Measurements from ENCODE around the gene SLC22A6.

SLC22A6 gene

DNA sequence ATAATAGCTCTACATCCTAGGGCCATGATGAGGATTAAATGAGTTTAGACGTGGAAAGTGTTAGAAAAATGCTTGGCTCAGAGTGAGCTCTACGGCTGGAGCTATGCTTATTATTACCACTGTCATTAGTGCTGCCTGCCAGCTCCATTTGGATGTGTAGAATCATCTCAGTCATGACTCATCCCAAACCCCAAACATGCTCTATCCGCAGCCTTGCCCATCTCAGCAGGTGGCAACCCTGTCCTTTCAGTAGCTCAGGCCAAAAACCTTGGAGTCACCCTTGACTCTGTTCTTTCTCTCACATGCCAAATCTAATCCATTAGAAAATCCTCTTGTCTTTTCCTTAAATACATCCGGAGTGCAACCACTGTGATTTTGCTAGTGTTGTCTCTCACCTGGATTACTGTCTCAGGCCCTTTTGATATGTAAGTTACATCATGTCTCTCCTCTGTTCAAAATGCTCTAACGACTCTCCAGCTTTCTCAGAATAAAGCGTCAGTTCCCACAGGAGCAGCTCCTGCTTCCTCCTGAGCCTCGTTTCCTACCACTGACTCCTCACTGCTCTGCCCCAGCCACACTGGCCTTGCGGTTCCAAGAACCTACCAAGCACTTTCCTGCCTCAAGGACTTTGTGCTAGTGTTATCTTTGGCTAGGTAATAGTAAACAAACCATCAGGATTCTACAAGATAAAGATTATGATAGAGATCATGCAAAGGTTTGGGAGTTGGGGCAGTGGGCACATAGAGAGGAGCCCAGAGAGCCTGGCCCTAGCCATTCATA, 53.1 kb downstream of the SLC22A6 start:
- no peak for DNase-seq (ENCODE audit: low read depth)

DNA sequence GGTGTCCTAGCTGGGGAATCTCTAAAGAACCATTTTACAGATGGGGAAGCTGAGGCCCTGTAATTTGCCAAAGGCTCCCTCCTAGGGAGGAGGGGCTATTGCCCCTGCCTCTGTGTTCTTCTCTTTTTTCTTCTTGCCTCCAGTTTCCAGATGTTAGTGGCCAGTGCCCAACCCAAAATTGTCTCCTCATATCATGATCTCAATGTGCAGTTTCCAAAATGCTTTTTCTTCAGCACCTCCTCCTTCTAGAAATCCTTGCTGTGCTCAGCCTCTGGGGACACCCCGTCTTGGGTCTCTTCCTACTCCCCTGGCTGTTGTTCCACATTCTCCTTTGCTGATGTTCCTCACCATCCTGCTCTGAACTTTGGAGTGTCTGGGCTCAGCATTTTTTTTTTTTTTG, 54.1 kb downstream of the SLC22A6 start:
- no peak for DNase-seq (ENCODE audit: low read depth)

DNA sequence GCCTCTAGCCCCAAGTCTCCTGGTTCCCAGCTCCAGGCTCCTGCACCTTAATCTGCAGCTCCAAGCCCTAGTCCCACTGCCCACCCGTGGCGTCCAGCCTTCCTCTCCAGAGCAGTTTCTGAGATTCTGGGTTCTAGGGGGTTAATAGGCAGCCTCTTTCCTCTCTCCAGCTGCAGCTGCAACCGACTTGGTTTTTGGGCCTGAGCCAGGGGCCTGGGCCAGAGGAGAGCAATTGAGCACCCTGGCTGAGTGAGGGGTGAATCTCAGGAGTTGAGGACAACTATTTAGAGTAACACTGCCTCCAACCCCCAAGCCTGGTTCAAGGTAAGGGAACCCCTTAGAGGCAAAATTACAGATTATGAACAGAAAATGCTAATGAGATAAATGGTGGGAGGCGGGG, 54.6 kb downstream of the SLC22A6 start:
- DNase-seq (ENCODE audit: low read depth): no peak

DNA sequence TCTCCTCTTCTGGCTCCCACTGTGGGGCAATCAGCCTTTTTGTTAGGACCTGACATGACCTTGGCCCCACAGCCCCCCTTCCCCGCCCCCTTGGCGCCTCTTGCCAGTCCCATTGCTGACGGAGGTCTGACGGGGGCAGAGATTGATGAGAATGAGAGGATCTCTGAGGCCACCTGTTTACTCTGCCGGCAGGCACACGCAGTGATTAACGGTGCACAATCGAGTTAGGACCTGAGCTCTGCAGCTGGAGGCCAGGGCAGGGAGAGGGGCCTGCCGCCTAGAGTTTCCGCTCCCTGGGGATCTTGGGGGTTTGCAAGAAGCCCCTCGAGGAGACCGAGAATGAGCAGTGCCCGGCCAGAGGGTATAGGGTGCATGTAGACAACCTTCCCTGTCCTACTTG, 56.8 kb downstream of the SLC22A6 start:
- DNase-seq (ENCODE audit: low read depth): no peak

DNA sequence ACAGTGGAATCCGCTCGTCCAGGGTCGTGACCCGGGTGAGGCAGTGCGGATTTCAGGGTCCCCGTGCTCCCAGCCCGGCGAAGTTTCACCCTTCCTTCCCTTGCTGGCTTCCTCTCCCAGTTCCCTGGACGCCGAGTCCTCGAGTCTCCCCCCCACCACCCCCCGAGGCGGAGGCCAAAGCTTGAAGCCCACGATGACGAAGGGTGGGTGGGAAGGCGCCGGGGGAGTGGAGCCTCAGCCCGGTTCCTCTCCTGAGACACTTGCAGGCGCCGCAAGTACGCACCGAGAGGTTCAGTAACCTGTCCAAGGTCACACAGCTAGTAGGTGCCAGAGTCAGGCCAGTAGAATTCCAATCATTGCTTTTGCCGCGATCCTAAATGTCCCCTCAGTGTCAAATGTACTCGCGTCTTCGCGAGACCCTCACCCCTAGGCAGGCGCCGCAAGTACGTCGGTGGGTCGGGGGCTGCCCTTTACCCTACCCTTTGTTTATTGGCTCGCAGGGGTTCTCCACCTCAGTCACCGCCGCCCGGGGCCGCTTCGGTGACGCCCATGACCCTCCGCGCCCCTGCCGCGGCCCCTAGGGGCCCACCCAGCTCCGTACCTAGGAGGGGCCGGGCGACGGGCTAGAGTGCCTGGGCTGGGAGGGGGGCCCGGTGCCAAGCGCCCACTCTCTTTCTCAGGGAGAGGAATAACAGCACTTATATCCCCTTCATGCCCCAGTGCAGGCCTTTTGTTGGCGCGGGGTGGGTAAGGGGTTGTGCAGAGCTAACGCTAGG, 57.9 kb downstream of the SLC22A6 start:
- no peak for DNase-seq (ENCODE audit: low read depth)
